ENCODE data around the gene PIM1.
"Not testable (repeated sequence)": the region's sequence is repeated elsewhere in the genome, so short reads cannot be mapped to it uniquely, and the experiment has no call there.

PIM1 gene

GRCh38 chr6:37194886-37195285 lies 24.9 kb downstream of the PIM1 start:
- DNase-seq = not testable (repeated sequence)

- not testable (repeated sequence) for DNase-seq
These were observed 26.5 kb downstream of the PIM1 start for GRCh38 chr6:37196451-37196850.

DNA sequence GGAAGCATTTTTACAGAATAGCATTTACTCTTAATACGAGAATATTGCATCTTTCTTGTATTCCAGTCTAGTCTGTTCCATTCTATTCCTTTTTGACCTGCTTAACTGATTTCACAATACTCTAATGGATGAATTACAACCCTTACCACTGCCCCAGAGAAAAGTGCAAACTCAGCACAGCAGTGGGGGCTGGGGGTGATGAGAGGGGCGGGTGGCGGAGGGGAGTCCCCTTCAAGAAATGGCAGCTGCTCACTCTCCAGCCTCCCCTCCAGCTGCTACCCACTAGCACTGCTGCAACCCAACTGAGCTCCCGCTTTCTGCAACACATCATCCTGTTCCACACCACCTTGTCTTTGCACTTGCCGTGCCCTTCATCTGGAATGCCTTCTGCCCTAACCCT lies 30.1 kb downstream of the PIM1 start:
- no peak for DNase-seq

GRCh38 chr6:37201726-37202125 lies 31.8 kb downstream of the PIM1 start:
- DNase-seq = no peak

DNA sequence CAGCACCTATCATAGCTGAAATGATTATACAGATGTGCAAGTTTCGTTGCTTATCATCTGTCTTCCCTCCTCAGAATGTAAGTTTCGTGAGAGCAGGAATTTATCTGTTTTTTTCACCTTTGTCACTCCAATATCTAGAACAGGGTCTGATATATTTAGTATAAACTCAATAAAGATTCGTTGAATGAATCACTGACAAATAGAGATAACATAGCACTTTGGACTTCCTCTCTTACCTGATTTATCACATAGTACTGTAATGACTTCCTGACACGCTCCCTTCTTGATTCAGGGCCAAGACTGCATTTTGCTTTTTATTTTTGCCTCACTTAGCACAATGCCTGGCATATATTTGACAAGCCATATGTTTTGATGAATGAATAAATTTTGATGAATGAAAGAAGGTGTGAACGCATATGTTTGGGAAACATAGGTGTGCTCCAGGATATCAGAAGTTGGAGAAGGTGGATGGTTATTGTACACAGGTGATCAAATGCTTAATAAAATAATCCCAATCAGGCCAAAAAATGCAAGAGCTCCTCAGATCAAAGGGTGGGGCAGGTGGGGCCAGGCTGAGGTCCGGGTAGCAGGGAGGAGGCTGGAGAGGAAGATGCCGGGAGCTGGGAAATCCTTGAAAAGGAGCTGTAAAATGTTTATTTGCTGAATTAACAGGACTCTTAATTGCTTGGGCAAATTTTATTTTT lies 33.0 kb downstream of the PIM1 start:
- DNase-seq = no peak

- no peak for DNase-seq
These were observed 34.2 kb downstream of the PIM1 start for GRCh38 chr6:37204014-37204751.

- no peak for DNase-seq
These were observed 35.4 kb downstream of the PIM1 start for GRCh38 chr6:37205175-37205996.

GRCh38 chr6:37205997-37206340 lies 36.0 kb downstream of the PIM1 start:
- DNase-seq = no peak

DNA sequence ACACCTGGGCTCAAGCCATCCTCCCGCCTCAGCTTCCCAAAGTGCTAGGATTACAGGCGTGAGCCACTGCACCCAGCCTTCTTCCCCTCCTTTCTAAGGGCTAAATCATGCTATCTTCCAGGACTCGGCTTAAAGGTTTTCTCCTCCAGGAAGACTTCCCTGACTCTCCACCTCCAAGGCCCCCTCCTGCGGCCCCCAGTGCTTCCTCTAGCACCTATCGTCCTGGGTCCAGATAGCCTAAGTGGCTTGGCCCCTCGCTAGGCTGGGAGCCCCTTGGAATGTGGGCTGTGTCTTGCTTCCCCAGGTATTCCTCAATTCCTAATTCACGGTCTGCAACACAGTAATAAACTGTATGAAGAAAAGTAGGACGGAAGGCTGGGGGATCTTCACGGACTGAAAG lies 36.7 kb downstream of the PIM1 start:
- DNase-seq = no peak

DNA sequence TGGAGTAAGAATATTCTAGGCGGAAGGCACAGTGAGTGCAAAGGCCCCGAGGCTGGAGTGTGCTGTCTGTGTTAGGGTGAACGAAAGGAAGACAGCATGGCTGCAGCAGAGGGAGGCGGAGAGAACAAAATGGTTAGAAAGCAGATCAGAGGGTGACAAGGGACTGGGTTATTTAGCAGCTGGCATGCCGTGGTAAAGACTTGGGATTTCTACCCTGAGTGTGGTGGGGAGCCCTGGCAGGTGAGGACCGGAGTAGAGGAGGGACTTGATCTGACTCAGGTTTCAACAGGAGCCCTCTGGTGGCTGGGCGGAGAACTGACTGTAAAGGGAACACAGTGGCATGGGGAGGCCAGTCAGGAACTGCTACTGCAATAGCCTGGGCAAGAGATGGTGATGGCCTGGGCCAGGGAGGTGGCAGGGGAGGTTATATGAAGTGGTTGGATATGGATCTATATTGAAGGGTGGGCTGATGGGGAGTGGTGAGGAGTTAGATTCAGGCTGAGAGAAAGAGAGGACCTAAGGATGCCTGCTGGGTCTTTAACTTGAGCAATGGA lies 38.0 kb downstream of the PIM1 start:
- DNase-seq = peak; percentile 85

GRCh38 chr6:37208793-37209192 lies 38.8 kb downstream of the PIM1 start:
- DNase-seq = no peak

GRCh38 chr6:37209461-37210205 lies 39.7 kb downstream of the PIM1 start:
- no peak for DNase-seq

DNA sequence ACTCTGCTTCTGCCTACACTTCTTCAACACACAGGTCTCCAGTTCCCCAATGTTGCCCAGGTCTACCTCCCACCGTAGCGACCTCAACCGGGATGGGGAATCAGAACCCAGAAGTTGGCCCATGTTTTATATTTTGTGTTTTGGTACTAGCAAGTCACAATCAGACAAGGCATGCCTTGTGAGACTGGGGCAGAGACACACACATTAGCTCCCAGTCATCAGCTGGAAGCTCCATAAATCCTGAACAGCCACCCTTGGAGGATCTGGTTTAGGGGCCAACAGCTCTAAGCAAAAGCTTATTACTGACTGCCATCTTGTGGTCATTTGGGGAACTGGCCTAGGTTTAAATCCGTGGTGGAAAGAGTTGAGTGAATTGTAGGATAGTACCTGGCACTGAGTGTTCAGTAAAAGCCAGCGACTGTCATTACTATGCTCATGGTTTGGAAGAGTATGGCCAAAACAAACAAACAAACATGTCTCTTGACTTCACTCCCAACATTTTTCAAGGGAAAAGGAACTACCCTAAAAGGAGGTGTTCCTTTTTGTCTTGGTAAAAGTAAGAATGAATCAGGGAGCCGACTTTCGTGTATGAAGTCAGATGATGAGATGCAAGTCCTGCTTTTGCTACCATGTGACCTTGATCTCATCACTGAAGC lies 40.5 kb downstream of the PIM1 start:
- DNase-seq = peak; percentile 78

- no peak for DNase-seq
These were observed 42.3 kb downstream of the PIM1 start for GRCh38 chr6:37212268-37212667.

DNA sequence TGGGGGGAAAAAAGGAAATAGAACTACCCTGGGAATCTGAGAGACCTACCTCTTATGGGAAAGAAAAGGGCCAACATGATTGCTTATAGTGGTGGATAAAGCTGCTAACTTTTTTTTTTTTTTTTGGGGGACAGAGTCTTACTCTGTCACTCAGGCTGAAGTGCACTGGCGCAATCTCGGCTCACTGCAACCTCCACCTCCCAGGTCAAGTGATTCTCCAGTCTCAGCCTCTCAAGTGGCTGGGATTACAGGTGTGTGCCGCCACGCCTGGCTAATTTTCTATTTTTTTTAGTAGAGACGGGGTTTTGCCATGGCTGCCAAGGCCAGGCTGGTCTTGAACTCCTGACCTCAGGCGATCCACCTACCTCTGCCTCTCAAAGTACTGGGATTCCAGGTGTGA lies 48.1 kb downstream of the PIM1 start:
- no peak for DNase-seq

GRCh38 chr6:37218511-37218910 lies 48.6 kb downstream of the PIM1 start:
- peak; percentile 53 for DNase-seq

GRCh38 chr6:37221585-37222124 lies 51.7 kb downstream of the PIM1 start:
- no peak for DNase-seq

DNA sequence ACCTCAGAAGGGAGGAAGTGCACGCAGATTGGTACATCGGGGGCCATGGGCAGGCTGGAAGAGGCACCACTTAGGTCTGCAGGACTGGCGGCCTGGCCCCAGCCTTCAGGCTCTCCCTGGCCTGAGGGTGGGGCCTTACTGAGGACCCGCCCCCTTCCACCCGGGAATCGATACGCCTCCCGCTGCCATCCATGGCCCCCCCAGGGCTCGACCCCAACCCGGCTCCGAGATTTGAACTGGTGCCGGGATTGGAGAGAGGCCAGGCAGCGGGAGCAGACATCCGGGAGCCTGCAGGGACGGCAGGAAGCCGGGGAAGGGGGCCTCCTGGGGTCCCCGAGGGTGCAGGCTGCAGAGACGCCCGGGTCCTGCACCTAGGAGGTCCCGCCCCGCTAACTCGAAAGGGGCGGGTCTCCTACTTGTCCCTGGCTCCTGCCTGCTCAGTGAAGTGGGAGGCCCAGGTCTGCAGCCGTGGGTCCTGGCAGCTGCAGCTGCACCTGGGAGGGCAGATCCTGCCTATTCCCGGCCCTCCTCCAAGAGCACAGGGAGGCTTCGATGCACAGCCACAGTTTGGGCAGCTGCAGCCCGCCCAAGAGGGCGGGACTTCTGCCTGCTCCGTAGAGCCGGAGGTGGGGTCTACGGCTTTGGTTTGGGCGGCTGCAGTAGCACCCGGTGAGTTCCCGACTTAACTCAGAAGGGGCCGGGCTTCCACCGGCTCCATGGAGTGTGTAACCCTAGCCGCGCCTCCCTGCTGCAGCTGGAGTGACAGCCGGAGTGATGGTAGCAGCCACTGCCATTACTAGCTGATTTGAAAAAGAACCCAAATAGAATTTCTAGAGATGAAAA lies 52.4 kb downstream of the PIM1 start:
- peak; percentile 73 for DNase-seq

DNA sequence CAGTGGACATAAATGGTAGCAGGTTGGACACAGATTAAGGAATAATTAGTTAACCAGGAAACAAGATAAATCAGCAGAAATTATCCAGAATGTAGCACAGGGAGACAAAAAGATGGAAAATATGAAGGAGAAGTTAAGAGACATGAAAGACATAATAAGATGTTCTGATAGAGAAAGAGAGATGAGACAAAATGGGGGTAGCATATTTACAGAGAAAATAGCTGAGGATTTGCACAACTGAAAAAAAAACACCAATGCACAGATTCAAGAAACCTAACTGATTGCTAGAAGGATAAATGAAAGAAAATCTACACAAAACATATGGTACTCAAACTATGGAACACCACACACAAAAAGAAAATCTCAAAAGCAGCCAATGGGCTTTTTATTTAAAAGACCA lies 53.0 kb downstream of the PIM1 start:
- no peak for DNase-seq

All from MV-4-11 (cell line).